Measurements from ENCODE around the gene RPL27A. TPM values are rescaled to one million over a fixed set of nuclear protein-coding genes. Genes with fewer than 3 reads are reported as not detected.

The RPL27A gene
- total and polyA plus RNA-seq, 2 donors (not counting 3 experiments of a cell fraction or from before 2014, with no cell fraction given), result 1,303 to 1,363 TPM

DNA sequence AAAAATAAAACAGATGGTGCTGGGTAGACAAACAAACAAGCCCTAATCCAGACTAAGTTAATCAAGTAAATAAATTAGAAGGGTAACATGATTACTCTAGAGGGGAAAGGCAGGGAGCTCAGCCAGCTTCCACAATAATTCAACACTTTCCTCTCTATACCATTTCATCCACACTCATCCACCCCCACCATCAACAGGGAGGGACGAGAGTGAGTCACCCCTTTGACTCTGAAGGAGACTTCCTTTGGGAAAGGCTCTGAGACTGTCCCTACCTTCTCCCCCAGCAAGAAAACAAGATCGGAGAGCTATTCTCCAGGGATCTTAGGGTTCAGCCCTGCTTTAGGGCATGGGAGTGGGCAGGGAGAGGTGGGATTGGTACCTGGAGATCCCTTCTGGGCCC lies 33.2 kb upstream of the RPL27A start:
- Histone ChIP-seq H3K4me3 (replicated peaks in 1 of 3; ENCODE audit: insufficient read depth in 1 of 3, low read depth in 1 of 3, low read length in 3 of 3) (no peak overlapping the region), H3K36me3 (ENCODE audit: control insufficient read depth in 2 of 2, extremely low read depth in 1 of 2, insufficient read depth in 2 of 2, low read length in 2 of 2) (peaks cover 0 to 5% of the 10 kb centered on the region in 2 experiments), H3K79me2 (ENCODE audit: control insufficient read depth, insufficient read depth, low read length) (no peaks in the 10 kb centered on the region), H4K20me1 (replicated peaks; ENCODE audit: control insufficient read depth, extremely low read depth, insufficient read depth, low read length) (no peaks in the 10 kb centered on the region), H2AFZ (ENCODE audit: low read depth, low read length) (peak overlapping the region; percentile 41), H3K4me1 (ENCODE audit: control insufficient read depth, extremely low read depth, insufficient read depth, low read length) (peaks cover 5% of the 10 kb centered on the region), H3K9ac (replicated peaks; ENCODE audit: extremely low read depth, insufficient read depth, low read length) (no peak overlapping the region), H3K27ac (ENCODE audit: insufficient read depth, low read depth, low read length) (no peak overlapping the region), H3K27me3 (ENCODE audit: control insufficient read depth in 2 of 2, insufficient read depth in 2 of 2, low read length in 2 of 2) (no peaks in the 10 kb centered on the region), H3K4me2 (ENCODE audit: insufficient read depth, low read length) (no peak overlapping the region), H3K9me1 (replicated peaks; ENCODE audit: control insufficient read depth, extremely low read depth, insufficient read depth, low read length) (no peaks in the 10 kb centered on the region), H3K9me3 (replicated peaks; ENCODE audit: control insufficient read depth, insufficient read depth, low read length) (no peaks in the 10 kb centered on the region)
- ChIA-PET CTCF (interaction anchor here (1.0 kb wide), 1 partner anchor 10 kb away, joined by 4 read pairs; no protein-coding TSS in a partner anchor), POLR2A (no interaction called here)
- TF ChIP-seq JUN (IDR thresholded peaks at IDR 0.05; ENCODE audit: borderline replicate concordance, insufficient read depth, insufficient read length, low read depth) (peak; percentile 46), FOS (IDR thresholded peaks at IDR 0.05; ENCODE audit: borderline replicate concordance, insufficient read depth, low read length) (peak; percentile 87), POLR2A (IDR thresholded peaks at IDR 0.05; ENCODE audit: low read depth, low read length) (no peak), EZH2 (IDR thresholded peaks at IDR 0.05; ENCODE audit: borderline replicate concordance, low read depth, low read length, severe bottlenecking) (no peak)
- TF ChIP-seq, protein P1, sequence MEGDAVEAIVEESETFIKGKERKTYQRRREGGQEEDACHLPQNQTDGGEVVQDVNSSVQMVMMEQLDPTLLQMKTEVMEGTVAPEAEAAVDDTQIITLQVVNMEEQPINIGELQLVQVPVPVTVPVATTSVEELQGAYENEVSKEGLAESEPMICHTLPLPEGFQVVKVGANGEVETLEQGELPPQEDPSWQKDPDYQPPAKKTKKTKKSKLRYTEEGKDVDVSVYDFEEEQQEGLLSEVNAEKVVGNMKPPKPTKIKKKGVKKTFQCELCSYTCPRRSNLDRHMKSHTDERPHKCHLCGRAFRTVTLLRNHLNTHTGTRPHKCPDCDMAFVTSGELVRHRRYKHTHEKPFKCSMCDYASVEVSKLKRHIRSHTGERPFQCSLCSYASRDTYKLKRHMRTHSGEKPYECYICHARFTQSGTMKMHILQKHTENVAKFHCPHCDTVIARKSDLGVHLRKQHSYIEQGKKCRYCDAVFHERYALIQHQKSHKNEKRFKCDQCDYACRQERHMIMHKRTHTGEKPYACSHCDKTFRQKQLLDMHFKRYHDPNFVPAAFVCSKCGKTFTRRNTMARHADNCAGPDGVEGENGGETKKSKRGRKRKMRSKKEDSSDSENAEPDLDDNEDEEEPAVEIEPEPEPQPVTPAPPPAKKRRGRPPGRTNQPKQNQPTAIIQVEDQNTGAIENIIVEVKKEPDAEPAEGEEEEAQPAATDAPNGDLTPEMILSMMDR (IDR thresholded peaks at IDR 0.05; ENCODE audit: extremely low read depth in 1 of 2, insufficient read depth in 1 of 2, low read depth in 1 of 2, low read length in 2 of 2), result no peak
- TF ChIP-seq, protein P2, sequence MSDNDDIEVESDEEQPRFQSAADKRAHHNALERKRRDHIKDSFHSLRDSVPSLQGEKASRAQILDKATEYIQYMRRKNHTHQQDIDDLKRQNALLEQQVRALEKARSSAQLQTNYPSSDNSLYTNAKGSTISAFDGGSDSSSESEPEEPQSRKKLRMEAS (IDR thresholded peaks at IDR 0.05; ENCODE audit: insufficient read depth, insufficient read length), result no peak
- DNase-seq (ENCODE audit: low read depth, low spot score) (peak; percentile 29), FAIRE-seq (peak; percentile 87)
- dilution Hi-C loops (cut with MboI; ENCODE audit: extremely low pct_ligation_motif_present, low sequenced_read_pairs), result no loop called here
- BruUV-seq (replicated peaks), result no TSS peak
- intact Hi-C loops (cut with micrococcal nuclease), result no loop called here

Data from endothelial cell of umbilical vein (primary cell).